DOHH2 (cell line): ENCODE results near the gene NPAS3.

Experiments
- EZH2phosphoT487 ChIP-seq: fragments of 200-600 bp; sonication (generic); IDR thresholded peaks from 2 replicates; pipeline ENCODE4 v1.6.1; 2017; ENCODE audit warnings: borderline replicate concordance, mild to moderate bottlenecking, antibody characterized with exemption, low read length, moderate library complexity, mixed read lengths
- TF ChIP-seq, protein P1 (sequence below): fragments of 200-600 bp; sonication (generic); IDR thresholded peaks from one replicate; pipeline ENCODE4 v1.5.1; 2014; ENCODE audit warnings: antibody characterized with exemption, mild to moderate bottlenecking, low read depth, low read length; ENCODE audit not compliant: poor library complexity, severe bottlenecking

DNA sequence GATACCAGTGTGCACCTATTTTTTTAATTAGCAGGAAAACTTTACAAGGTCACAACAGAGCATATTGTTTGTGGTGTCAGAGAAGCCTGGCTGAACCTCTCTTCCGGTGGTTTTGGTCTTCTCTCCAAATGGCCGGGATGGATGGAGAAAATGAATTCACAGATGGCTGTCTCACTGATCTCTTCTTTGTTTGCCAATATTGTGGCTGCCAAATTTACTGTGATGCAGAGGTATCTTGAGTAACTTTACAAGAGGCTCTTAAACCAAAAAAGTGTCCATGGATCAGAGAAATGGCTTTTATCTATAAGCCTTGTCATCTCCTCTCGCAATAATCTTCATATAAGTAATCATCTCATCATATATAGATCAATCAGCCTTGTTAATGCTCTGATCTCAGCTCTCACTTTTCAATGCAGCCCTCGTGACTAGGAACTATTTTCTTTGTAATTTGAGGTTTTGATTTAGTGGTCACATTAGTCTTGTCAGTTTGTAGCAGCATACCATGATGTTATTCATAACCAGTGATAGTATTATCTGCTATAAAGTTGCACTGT is 704.1 kb downstream of the NPAS3 start:
- TF ChIP-seq, protein P1, sequence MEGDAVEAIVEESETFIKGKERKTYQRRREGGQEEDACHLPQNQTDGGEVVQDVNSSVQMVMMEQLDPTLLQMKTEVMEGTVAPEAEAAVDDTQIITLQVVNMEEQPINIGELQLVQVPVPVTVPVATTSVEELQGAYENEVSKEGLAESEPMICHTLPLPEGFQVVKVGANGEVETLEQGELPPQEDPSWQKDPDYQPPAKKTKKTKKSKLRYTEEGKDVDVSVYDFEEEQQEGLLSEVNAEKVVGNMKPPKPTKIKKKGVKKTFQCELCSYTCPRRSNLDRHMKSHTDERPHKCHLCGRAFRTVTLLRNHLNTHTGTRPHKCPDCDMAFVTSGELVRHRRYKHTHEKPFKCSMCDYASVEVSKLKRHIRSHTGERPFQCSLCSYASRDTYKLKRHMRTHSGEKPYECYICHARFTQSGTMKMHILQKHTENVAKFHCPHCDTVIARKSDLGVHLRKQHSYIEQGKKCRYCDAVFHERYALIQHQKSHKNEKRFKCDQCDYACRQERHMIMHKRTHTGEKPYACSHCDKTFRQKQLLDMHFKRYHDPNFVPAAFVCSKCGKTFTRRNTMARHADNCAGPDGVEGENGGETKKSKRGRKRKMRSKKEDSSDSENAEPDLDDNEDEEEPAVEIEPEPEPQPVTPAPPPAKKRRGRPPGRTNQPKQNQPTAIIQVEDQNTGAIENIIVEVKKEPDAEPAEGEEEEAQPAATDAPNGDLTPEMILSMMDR: no peak
- no peak for TF ChIP-seq EZH2phosphoT487
